ENCODE measurements around the gene TAF11L6.

GRCh38 chr5:17487174-17487512, 41.3 kb upstream of the TAF11L6 start:
- TF ChIP-seq, protein P1, sequence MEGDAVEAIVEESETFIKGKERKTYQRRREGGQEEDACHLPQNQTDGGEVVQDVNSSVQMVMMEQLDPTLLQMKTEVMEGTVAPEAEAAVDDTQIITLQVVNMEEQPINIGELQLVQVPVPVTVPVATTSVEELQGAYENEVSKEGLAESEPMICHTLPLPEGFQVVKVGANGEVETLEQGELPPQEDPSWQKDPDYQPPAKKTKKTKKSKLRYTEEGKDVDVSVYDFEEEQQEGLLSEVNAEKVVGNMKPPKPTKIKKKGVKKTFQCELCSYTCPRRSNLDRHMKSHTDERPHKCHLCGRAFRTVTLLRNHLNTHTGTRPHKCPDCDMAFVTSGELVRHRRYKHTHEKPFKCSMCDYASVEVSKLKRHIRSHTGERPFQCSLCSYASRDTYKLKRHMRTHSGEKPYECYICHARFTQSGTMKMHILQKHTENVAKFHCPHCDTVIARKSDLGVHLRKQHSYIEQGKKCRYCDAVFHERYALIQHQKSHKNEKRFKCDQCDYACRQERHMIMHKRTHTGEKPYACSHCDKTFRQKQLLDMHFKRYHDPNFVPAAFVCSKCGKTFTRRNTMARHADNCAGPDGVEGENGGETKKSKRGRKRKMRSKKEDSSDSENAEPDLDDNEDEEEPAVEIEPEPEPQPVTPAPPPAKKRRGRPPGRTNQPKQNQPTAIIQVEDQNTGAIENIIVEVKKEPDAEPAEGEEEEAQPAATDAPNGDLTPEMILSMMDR (IDR thresholded peaks at IDR 0.05): no peak
- no peak for TF ChIP-seq POLR2A (IDR thresholded peaks at IDR 0.05)
